NCI-H748 (cell line): ENCODE measurements around the gene TMPRSS11D.

Experiments
- DNase-seq: peaks from one replicate; lab custom pipeline; 2025; ENCODE audit not compliant: unreplicated experiment; lab: John Stamatoyannopoulos, UW

The TMPRSS11D gene

GRCh38 chr4:67886281-67886680 lies 2.5 kb upstream of the TMPRSS11D start:
- DNase-seq = no peak

- DNase-seq = peak; percentile 23
Observed at GRCh38 chr4:67885762-67886161, 2.0 kb upstream of the TMPRSS11D start.

- DNase-seq = no peak
Observed at GRCh38 chr4:67884701-67885100, 899 bp upstream of the TMPRSS11D start.

DNA sequence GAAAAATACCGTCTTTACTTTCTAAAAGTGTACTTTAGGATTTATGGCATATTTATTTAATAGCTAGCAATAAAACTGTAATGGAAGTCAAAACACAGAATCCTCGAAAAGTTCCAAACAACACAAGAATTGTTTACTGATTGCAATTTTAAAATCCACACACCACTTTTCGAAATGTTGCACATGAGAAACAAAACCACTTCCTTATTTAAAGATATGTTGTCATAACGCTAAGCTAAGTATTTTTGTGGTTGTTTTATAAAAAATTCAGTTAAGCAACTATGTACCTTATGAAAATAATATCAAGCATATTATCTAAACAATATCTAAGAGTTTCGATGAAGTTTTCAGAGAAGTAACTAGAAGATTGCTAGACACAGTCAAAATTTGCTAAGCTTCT lies 344 bp downstream of the TMPRSS11D start:
- no peak for DNase-seq

- DNase-seq = no peak
Observed at GRCh38 chr4:67880866-67881610, 2.8 kb downstream of the TMPRSS11D start.

- DNase-seq = no peak
Observed at GRCh38 chr4:67879486-67879885, 4.3 kb downstream of the TMPRSS11D start.

DNA sequence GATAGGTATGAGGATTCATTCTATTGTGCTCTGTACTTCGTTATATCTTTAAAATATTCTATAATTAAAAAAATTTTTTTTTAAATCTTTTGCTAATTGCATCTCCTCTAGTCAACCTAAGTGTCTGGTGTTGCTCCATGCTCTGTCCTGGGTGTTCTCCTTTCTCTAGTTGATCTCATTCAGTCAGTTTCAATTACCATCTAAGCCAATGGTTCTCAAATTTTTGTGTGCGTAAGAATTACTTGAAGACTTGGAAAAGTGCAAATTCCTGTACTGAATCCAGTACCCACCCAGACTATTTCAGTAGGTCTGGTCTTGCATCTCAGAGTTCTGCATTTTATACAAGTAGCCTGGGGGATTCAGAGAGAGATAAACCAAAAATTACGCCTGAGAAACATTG lies 6.7 kb downstream of the TMPRSS11D start:
- no peak for DNase-seq

DNA sequence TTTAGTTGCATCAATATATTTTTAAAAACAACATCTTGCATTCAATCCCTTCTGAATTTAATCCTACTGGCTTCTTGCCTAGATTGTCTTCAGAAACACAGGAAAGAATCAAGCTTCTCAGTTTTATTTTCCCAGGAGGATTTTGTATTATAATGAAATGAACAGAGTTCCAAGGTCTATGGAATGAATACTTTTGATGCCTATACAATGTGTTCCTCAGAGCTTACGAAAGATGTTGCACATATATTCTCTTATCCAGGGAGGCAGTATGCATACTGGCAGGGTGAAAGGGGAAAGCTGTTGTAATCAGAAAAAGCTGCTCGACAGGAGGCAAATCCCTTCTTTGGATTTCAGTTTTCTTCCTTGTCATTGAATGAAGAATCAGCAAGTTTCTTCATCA lies 8.8 kb downstream of the TMPRSS11D start:
- DNase-seq = no peak

- no peak for DNase-seq
Observed at GRCh38 chr4:67873116-67873515, 10.7 kb downstream of the TMPRSS11D start.

GRCh38 chr4:67871867-67872266 lies 11.9 kb downstream of the TMPRSS11D start:
- peak; percentile 27 for DNase-seq

DNA sequence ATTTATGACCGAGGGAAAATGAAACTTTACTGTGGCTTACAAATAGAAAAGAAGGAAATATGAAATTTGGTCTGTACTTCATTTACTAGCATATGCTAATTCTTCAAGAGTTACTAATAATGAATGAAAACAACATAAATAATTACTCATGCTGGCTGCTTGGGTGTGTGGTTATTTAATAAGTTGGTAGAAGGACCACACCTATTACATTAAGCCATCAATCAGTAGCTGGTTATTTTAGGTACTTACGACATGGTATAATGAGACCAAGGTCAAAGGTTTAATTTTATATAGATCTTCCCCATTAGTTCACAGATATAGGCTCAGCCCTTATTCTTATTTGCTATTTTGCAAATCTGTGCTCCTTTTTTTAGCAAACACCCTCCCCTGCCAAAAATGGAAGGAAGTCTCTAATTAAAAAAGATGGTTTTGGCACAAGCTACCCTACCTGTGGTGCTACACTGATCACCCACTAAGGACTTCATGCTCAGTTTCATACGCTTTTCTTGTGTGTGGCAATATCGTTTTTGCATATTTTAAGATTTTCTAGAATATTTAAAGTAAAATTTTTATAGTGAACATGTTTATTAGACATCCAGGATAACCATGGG lies 14.1 kb downstream of the TMPRSS11D start:
- no peak for DNase-seq

DNA sequence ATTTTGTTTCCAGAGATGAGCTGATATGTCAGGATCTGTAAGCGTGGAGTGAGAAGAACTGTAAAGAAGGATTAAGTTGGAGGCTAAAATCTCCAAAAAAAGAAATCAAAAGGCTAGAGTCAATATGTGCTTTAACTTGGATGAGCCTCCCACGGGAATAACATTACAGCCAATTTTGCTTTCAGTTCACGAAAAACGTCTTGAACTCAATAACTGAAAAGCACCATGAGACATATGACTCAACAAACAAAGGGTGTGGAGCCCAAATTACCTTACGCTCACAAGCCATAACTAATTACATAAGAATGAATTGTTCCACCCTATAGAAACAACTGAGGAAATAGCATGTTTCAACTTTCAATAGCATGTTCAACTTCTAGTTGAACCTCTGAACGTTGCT lies 22.3 kb downstream of the TMPRSS11D start:
- peak; percentile 46 for DNase-seq

GRCh38 chr4:67853336-67853735 lies 30.5 kb downstream of the TMPRSS11D start:
- no peak for DNase-seq

GRCh38 chr4:67820903-67821302 lies 62.9 kb downstream of the TMPRSS11D start:
- DNase-seq = no peak

GRCh38 chr4:67810011-67810410 lies 73.8 kb downstream of the TMPRSS11D start:
- no peak for DNase-seq

- no peak for DNase-seq
Observed at GRCh38 chr4:67809502-67809901, 74.3 kb downstream of the TMPRSS11D start.

DNA sequence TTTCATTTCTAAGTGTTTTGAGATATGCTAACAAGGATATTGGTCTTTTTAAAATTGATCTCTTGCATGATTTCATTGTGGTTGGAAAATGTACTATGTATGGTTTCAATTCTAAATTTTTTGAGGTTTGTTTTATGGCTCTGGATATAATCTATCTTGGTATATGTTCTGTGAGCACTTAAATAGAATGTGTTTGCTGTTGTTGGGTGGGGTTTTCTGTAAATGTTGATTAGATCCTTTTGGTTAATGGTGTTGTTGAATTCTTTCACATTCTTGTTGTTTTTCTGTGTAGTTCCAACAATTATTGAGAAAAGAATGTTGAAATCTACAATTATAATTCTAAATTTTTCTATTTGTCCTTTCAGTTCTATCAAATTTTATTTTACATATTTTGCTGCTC lies 87.0 kb downstream of the TMPRSS11D start:
- no peak for DNase-seq

DNA sequence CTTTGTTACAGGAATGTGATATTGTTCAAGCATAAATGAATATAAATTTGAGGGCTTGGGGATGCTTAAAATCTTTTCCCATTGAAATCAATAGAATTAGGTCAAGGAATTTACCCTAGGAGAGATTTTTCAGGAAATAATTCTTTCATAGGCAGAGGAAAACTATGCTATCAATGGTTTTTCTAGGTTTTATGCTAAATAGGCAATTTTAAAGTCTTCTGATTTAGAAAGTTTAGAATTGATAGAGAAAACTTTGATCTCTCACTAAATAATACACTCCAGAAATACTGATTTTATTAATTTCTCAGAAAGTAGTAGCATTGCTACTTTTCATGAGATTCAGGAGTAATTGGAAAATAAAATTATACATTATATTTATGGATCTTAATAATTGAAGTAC lies 93.1 kb downstream of the TMPRSS11D start:
- no peak for DNase-seq

- DNase-seq = no peak
Observed at GRCh38 chr4:67787311-67787710, 96.5 kb downstream of the TMPRSS11D start.

- DNase-seq = no peak
Observed at GRCh38 chr4:67785528-67785927, 98.3 kb downstream of the TMPRSS11D start.

- peak; percentile 27 for DNase-seq
Observed at GRCh38 chr4:67779631-67780030, 104.2 kb downstream of the TMPRSS11D start.

- DNase-seq = no peak
Observed at GRCh38 chr4:67776746-67777145, 107.1 kb downstream of the TMPRSS11D start.
